Osteoblast (primary cell): ENCODE results near the gene CROCC2. TPM values are rescaled to one million over a fixed set of nuclear protein-coding genes. Genes with fewer than 3 reads are reported as not detected.

Experiments
- DNase-seq: peaks from one replicate; pipeline ENCODE4 v3.0.0; 2011; ENCODE audit warnings: low spot score, mixed read lengths; ENCODE audit not compliant: insufficient read length; ENCODE audit errors: missing footprints
- H2AFZ ChIP-seq: 2 replicates; pipeline ENCODE4 v1.6.0; 2011; ENCODE audit warnings: mild to moderate bottlenecking, low read length
- H3K27ac ChIP-seq: 2 replicates; pipeline ENCODE4 v1.5.1; 2011; ENCODE audit warnings: mild to moderate bottlenecking, low read depth, low read length, moderate library complexity
- H3K27me3 ChIP-seq: 2 replicates; pipeline ENCODE4 v1.6.0; 2012; ENCODE audit warnings: mild to moderate bottlenecking, control low read depth, inconsistent platforms, low read length, moderate library complexity; ENCODE audit not compliant: insufficient read depth
- H3K36me3 ChIP-seq: 2 replicates; pipeline ENCODE4 v1.5.1; 2011; ENCODE audit warnings: mild to moderate bottlenecking, low read length, control low read depth, moderate library complexity; ENCODE audit not compliant: insufficient read depth
- H3K4me1 ChIP-seq: 2 replicates; pipeline ENCODE4 v1.5.1; 2011; ENCODE audit warnings: mild to moderate bottlenecking, low read length, control low read depth, moderate library complexity; ENCODE audit not compliant: insufficient read depth
- H3K4me2 ChIP-seq: 2 replicates; pipeline ENCODE4 v1.6.0; 2011; ENCODE audit warnings: mild to moderate bottlenecking, low read length; ENCODE audit not compliant: insufficient read depth
- H3K4me3 ChIP-seq: fragments of 200-600 bp; sonication (generic); 3 replicates; pipeline ENCODE4 v1.5.1; 2012; ENCODE audit warnings: mild to moderate bottlenecking, low read length, inconsistent platforms; ENCODE audit not compliant: insufficient read depth
- H3K79me2 ChIP-seq: 2 replicates; pipeline ENCODE4 v1.6.0; 2012; ENCODE audit warnings: mild to moderate bottlenecking, low read length, control low read depth, inconsistent platforms; ENCODE audit not compliant: insufficient read depth
- H3K9me3 ChIP-seq: 2 replicates; pipeline ENCODE4 v1.5.1; 2011; ENCODE audit warnings: low read depth, low read length, control low read depth
- H4K20me1 ChIP-seq: 2 replicates; pipeline ENCODE4 v1.6.0; 2012; ENCODE audit warnings: mild to moderate bottlenecking, low read length, control low read depth; ENCODE audit not compliant: insufficient read depth
- total RNA-seq: library from RNA; depleted of rRNA; stranded (reverse); fragments of >200 nt; gene quantifications from 2 replicates; pipeline ENCODE4 v1.2.3, GENCODE V29; 2012
- TF ChIP-seq, protein P1 (sequence below): IDR thresholded peaks from 2 replicates; pipeline ENCODE4 v1.5.1; 2011; ENCODE audit warnings: mild to moderate bottlenecking, low read depth, low read length, moderate library complexity; ENCODE audit errors: extremely low read depth

The CROCC2 gene
- total RNA-seq, 1 donor = under 0.01 TPM

- Histone ChIP-seq H3K4me1 (peaks cover 26% of the 10 kb centered on the region), H2AFZ (no peak overlapping the region), H4K20me1 (no peaks in the 10 kb centered on the region), H3K27ac (no peak overlapping the region), H3K36me3 (no peaks in the 10 kb centered on the region), H3K79me2 (no peaks in the 10 kb centered on the region), H3K4me3 (no peak overlapping the region), H3K4me2 (no peak overlapping the region), H3K9me3 (peaks cover under 1% of the 10 kb centered on the region), H3K27me3 (no peaks in the 10 kb centered on the region)
- TF ChIP-seq, protein P1, sequence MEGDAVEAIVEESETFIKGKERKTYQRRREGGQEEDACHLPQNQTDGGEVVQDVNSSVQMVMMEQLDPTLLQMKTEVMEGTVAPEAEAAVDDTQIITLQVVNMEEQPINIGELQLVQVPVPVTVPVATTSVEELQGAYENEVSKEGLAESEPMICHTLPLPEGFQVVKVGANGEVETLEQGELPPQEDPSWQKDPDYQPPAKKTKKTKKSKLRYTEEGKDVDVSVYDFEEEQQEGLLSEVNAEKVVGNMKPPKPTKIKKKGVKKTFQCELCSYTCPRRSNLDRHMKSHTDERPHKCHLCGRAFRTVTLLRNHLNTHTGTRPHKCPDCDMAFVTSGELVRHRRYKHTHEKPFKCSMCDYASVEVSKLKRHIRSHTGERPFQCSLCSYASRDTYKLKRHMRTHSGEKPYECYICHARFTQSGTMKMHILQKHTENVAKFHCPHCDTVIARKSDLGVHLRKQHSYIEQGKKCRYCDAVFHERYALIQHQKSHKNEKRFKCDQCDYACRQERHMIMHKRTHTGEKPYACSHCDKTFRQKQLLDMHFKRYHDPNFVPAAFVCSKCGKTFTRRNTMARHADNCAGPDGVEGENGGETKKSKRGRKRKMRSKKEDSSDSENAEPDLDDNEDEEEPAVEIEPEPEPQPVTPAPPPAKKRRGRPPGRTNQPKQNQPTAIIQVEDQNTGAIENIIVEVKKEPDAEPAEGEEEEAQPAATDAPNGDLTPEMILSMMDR = no peak
- DNase-seq = peak; percentile 47
Measured at GRCh38 chr2:240993446-240994170, 87.5 kb downstream of the CROCC2 start.

DNA sequence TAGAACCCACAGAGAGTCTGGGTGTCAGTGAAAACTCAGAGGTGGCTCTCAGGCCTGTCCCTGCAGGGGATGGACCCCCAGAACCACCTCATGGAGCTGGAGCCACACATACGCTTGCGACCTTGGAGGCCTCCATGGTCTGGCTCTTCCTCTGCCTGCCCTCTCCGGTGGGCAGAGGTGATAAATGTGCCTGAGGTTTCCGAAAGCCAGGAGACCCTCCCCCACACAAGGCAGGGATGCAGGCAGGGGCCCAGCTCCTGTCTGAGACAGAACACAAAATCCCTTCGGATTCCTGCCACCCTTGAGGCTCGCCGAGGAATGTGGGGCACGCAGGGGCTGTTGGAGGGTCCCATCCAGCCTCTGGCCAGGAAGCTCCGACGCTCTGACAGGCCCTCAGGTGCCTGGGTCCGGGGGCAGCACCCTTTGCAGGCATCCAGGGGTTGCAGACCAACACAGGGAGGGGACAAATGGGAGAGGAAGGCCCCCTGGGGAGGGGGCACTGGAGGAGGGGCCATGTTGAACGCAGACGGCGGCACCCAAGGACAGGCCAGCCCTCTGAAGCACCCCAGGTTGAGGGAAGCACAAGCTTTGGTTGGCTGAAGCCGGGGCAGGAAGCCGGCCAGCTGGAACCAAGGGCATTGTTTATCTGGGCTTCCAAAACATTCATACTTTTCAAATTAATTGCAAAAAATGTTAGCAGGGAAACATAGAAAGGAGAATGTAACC, 88.2 kb downstream of the CROCC2 start:
- Histone ChIP-seq H3K9me3 (no peaks in the 10 kb centered on the region), H4K20me1 (no peaks in the 10 kb centered on the region), H3K27me3 (no peaks in the 10 kb centered on the region), H3K79me2 (no peaks in the 10 kb centered on the region), H3K27ac (no peak overlapping the region), H2AFZ (no peak overlapping the region), H3K4me1 (peaks cover 26% of the 10 kb centered on the region), H3K36me3 (no peaks in the 10 kb centered on the region), H3K4me2 (no peak overlapping the region), H3K4me3 (no peak overlapping the region)
- peak; percentile 23 for DNase-seq
- TF ChIP-seq, protein P1 = no peak

- H3K4me1 ChIP-seq = peaks cover 26% of the 10 kb centered on the region
- peaks cover 3% of the 10 kb centered on the region for H3K36me3 ChIP-seq
- no peak overlapping the region for H2AFZ ChIP-seq
- H3K27ac ChIP-seq = no peak overlapping the region
- no peaks in the 10 kb centered on the region for H3K9me3 ChIP-seq
- no peaks in the 10 kb centered on the region for H3K27me3 ChIP-seq
- no peak overlapping the region for H3K4me2 ChIP-seq
- TF ChIP-seq, protein P1 = no peak
- peaks cover 4% of the 10 kb centered on the region for H3K79me2 ChIP-seq
- no peak overlapping the region for H3K4me3 ChIP-seq
- H4K20me1 ChIP-seq = peaks cover 8% of the 10 kb centered on the region
- DNase-seq = peak; percentile 59
Measured at GRCh38 chr2:240995041-240996021, 89.2 kb downstream of the CROCC2 start.
